HepG2 (cell line): ENCODE data around the gene TCF25. TPM values are rescaled to one million over a fixed set of nuclear protein-coding genes. Genes with fewer than 3 reads are reported as not detected.
A peak's percentile ranks its signal among the peaks of the same experiment; 100 is the strongest.

ENCODE experiments used
- CHD4 ChIP-seq: fragments of 200-600 bp; sonication (generic); IDR thresholded peaks from 2 replicates; pipeline ENCODE4 v1.7.0; 2017; ENCODE audit warnings: mild to moderate bottlenecking, low read length, borderline replicate concordance
- GZF1 ChIP-seq: sonication (generic); formaldehyde crosslinking; IDR thresholded peaks from 2 replicates; pipeline ENCODE4 v1.5.1; 2020; ENCODE audit warnings: mild to moderate bottlenecking, missing genetic modification reagents
- REST ChIP-seq, 2 experiments: IDR thresholded peaks; 2 replicates each; pipeline ENCODE4 v1.6.1; 2011 to 2012; ENCODE audit warnings: low read length in 2 of 2, borderline replicate concordance in 1 of 2, low read depth in 1 of 2, mild to moderate bottlenecking in 1 of 2, moderate library complexity in 1 of 2
- RXRB ChIP-seq: IDR thresholded peaks from 2 replicates; pipeline ENCODE4 v1.6.1; 2016; ENCODE audit warnings: borderline replicate concordance, missing genetic modification reagents, missing compliant biosample characterization
- TBX3 ChIP-seq: fragments of 450-650 bp; IDR thresholded peaks from 2 replicates; pipeline ENCODE4 v1.6.1; 2017; ENCODE audit warnings: antibody characterized with exemption, mild to moderate bottlenecking, inconsistent platforms, borderline replicate concordance
- ZBED4 ChIP-seq: sonication (generic); formaldehyde crosslinking; IDR thresholded peaks from 2 replicates; pipeline ENCODE4 v1.4.0; 2020; ENCODE audit warnings: missing genetic modification reagents, borderline replicate concordance
- ZNF451 ChIP-seq: sonication (generic); formaldehyde crosslinking; IDR thresholded peaks from 2 replicates; pipeline ENCODE4 v1.5.0; 2020; ENCODE audit warnings: mild to moderate bottlenecking, missing genetic modification reagents
- ZNF703 ChIP-seq: sonication (generic); formaldehyde crosslinking; IDR thresholded peaks from 2 replicates; pipeline ENCODE4 v1.5.1; 2020; ENCODE audit warnings: missing genetic modification reagents, mild to moderate bottlenecking, moderate library complexity, borderline replicate concordance
- polyA plus RNA-seq, 8 experiments: library from polyadenylated mRNA; depleted of rRNA in 3 of 8; stranded (reverse) in 7 of 8; unstranded in 1 of 8; fragments of >200 nt; fragmentation: Illumina TruSeq in 4 of 8; extraction: Trizol in 4 of 8; gene quantifications; 2 replicates each; pipeline versions ENCODE4 v1.2.1 to v1.2.3, GENCODE V29; 2011 to 2016; ENCODE audit warnings: low read depth in 4 of 8, missing spikeins in 1 of 8, mixed read lengths in 1 of 8; ENCODE audit not compliant: insufficient read depth in 1 of 8
- total RNA-seq, 5 experiments: library from RNA; depleted of rRNA; stranded (reverse); fragments of >200 nt; fragmentation: Illumina TruSeq; extraction: Trizol; gene quantifications; 2 replicates each; pipeline ENCODE4 v1.2.3, GENCODE V29; 2016; ENCODE audit warnings: low read depth in 1 of 5
- TF ChIP-seq, protein P1 (sequence below), 2 experiments: fragments of 450-650 bp in 1 of 2; sonication (generic) in 1 of 2; formaldehyde crosslinking in 1 of 2; IDR thresholded peaks; 2 replicates each; pipeline versions ENCODE4 v1.6.1 to v1.8.0; 2016 to 2022; ENCODE audit warnings: antibody characterized with exemption in 1 of 2, mild to moderate bottlenecking in 1 of 2, missing genetic modification reagents in 1 of 2

Gene TCF25
- total and polyA plus RNA-seq, 2 of the 13 experiments (the other 11 are each of a cell fraction or from before 2014, with no cell fraction given), result 138 to 206 TPM

GRCh38 chr16:89915303-89916232, 42.2 kb downstream of the TCF25 start (continued):
- TF ChIP-seq ZBED4 (CRISPR knock-in tag) (0 out of 2 replicates have a peak, but pooled peaks have one; percentile 37), CHD4 (no peak), REST (IDR thresholded peaks at IDR 0.05; ENCODE audit: borderline replicate concordance in 1 of 2, low read depth in 1 of 2, low read length in 2 of 2) (no peak), ZNF703 (peak; percentile 76; the same call in 1 of the 2 replicates), GZF1 (CRISPR knock-in tag) (no peak), TBX3 (peak; percentile 42; the same call in 1 of the 2 replicates), ZNF451 (CRISPR knock-in tag) (peak; percentile 98), RXRB (CRISPR knock-in tag) (peak; percentile 80)
- TF ChIP-seq, protein P1, sequence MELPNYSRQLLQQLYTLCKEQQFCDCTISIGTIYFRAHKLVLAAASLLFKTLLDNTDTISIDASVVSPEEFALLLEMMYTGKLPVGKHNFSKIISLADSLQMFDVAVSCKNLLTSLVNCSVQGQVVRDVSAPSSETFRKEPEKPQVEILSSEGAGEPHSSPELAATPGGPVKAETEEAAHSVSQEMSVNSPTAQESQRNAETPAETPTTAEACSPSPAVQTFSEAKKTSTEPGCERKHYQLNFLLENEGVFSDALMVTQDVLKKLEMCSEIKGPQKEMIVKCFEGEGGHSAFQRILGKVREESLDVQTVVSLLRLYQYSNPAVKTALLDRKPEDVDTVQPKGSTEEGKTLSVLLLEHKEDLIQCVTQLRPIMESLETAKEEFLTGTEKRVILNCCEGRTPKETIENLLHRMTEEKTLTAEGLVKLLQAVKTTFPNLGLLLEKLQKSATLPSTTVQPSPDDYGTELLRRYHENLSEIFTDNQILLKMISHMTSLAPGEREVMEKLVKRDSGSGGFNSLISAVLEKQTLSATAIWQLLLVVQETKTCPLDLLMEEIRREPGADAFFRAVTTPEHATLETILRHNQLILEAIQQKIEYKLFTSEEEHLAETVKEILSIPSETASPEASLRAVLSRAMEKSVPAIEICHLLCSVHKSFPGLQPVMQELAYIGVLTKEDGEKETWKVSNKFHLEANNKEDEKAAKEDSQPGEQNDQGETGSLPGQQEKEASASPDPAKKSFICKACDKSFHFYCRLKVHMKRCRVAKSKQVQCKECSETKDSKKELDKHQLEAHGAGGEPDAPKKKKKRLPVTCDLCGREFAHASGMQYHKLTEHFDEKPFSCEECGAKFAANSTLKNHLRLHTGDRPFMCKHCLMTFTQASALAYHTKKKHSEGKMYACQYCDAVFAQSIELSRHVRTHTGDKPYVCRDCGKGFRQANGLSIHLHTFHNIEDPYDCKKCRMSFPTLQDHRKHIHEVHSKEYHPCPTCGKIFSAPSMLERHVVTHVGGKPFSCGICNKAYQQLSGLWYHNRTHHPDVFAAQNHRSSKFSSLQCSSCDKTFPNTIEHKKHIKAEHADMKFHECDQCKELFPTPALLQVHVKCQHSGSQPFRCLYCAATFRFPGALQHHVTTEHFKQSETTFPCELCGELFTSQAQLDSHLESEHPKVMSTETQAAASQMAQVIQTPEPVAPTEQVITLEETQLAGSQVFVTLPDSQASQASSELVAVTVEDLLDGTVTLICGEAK (IDR thresholded peaks at IDR 0.05), result no peak
- TF ChIP-seq, protein P1 (CRISPR knock-in tag; IDR thresholded peaks at IDR 0.05), result peak; percentile 69
